ENCODE measurements around the gene PAPOLA.

The PAPOLA gene

DNA sequence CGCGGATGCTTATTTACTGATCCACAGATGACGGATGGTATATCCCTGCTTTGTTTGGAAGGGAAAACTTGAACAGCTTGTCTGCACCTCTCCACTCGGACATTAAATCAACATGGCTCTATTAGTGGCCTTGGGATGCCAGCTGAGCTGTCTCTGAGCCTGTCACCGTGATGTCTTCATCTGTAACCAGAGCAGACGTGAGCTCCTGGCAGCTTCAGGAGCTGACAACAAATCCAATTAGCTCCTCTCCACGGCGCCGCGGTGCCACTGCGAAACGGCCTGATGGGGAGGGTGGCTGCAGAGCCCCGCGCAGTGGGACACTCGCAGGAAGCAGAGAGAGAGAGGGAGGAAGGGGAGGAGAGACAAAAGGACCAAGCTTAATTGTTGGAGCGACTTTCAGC lies 112.3 kb downstream of the PAPOLA start:
- TF ChIP-seq CTCF (IDR thresholded peaks at IDR 0.05): no peak
- H3K27me3 ChIP-seq (ENCODE audit: control insufficient read depth, insufficient read depth, low read length): no peaks in the 10 kb centered on the region

GRCh38 chr14:96616161-96616721 lies 114.1 kb downstream of the PAPOLA start:
- Histone ChIP-seq H3K79me2 (no peaks in the 10 kb centered on the region), H3K9me3 (ENCODE audit: control insufficient read depth, low read length) (no peaks in the 10 kb centered on the region), H3K4me1 (no peaks in the 10 kb centered on the region), H3K27me3 (ENCODE audit: control insufficient read depth, insufficient read depth, low read length) (no peaks in the 10 kb centered on the region), H3K4me2 (ENCODE audit: low read length) (no peak overlapping the region), H3K4me3 (ENCODE audit: low read depth, low read length) (no peak overlapping the region), H3K36me3 (ENCODE audit: control insufficient read depth, insufficient read depth, low read length) (no peaks in the 10 kb centered on the region), H3K9ac (no peak overlapping the region), H2AFZ (no peak overlapping the region), H3K27ac (no peak overlapping the region)
- no peak for TF ChIP-seq CTCF (IDR thresholded peaks at IDR 0.05)

More for the DNA sequence above, 112.3 kb downstream of the PAPOLA start:
- no peak overlapping the region for H3K9ac ChIP-seq
- H2AFZ ChIP-seq: no peak overlapping the region
- no peaks in the 10 kb centered on the region for H3K9me3 ChIP-seq (ENCODE audit: control insufficient read depth, low read length)
- H3K27ac ChIP-seq: no peak overlapping the region
- H3K79me2 ChIP-seq: no peaks in the 10 kb centered on the region
- no peak overlapping the region for H3K4me2 ChIP-seq (ENCODE audit: low read length)
- no peak overlapping the region for H3K4me3 ChIP-seq (ENCODE audit: low read depth, low read length)
- H3K36me3 ChIP-seq (ENCODE audit: control insufficient read depth, insufficient read depth, low read length): no peaks in the 10 kb centered on the region
- no peaks in the 10 kb centered on the region for H3K4me1 ChIP-seq
